ENCODE measurements around the gene RTEL1.

The RTEL1 gene

DNA sequence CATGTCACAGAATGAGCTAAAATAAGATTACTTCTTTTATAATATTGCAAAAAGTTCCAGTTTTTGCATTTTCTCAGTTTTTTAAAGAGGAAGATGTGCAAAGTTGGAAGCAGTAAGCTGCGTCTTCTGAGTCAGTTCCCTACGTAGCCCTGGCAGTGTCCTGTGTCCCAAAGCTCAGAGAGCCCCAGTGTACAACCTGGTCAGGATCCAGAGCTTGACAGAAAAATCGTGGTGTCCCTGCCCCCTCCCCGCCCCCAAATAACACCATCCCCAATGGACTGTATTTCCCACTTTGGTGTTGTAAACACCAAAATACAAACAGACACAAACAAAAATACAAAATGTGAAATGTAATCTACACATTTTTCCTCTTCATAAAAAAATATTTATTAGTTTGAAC lies 86.0 kb downstream of the RTEL1 start:
- H3K4me3 ChIP-seq (ENCODE audit: low read depth, low read length) = no peak overlapping the region
- TF ChIP-seq, protein P1, sequence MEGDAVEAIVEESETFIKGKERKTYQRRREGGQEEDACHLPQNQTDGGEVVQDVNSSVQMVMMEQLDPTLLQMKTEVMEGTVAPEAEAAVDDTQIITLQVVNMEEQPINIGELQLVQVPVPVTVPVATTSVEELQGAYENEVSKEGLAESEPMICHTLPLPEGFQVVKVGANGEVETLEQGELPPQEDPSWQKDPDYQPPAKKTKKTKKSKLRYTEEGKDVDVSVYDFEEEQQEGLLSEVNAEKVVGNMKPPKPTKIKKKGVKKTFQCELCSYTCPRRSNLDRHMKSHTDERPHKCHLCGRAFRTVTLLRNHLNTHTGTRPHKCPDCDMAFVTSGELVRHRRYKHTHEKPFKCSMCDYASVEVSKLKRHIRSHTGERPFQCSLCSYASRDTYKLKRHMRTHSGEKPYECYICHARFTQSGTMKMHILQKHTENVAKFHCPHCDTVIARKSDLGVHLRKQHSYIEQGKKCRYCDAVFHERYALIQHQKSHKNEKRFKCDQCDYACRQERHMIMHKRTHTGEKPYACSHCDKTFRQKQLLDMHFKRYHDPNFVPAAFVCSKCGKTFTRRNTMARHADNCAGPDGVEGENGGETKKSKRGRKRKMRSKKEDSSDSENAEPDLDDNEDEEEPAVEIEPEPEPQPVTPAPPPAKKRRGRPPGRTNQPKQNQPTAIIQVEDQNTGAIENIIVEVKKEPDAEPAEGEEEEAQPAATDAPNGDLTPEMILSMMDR (IDR thresholded peaks at IDR 0.05; ENCODE audit: control insufficient read depth, extremely low read depth, insufficient read depth) = no peak
- DNase-seq (ENCODE audit: low read depth) = no peak

DNA sequence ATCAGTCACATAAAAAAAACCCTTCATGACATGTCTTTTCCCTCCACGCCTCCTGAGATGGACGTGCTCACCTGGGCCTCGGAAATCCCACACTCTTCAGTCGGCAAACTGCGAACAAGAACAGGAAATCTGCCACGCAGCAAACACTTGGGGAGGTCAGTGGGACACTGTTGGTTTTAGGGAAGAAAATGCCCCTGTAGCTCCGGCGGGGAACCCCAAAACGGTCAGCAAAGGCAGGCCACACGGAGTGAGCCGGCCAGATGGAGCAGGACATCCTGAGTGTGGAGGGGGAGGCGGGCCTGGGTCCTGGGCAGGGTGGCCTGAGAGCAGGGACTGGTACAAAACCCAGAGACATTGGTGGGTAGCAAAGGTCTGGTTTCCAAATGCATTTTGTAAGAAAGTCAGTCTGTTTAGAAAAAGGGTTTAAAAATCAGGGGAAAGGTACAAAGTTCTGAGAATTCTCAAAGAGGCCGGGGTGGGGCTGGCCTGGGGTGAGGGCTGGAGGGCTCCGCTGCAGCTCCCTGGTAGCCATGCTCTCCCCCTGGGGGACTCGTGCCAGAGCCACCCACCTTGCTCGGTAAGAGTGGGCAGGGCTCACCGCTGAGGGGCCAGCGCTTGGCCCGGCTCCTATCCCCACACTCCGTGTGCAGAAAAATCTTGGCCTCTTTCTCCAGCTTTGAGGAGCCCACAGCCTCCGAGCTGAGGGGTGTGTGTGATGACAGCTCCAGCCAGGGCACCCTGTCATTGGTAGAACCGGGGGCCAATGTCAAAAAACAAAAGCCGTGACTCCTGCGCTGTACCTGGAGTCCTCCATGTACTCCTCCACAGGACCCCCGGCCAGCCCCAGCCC lies 86.7 kb downstream of the RTEL1 start:
- DNase-seq (ENCODE audit: low read depth) = no peak
- no peak overlapping the region for H3K4me3 ChIP-seq (ENCODE audit: low read depth, low read length)
- TF ChIP-seq, protein P1 (IDR thresholded peaks at IDR 0.05; ENCODE audit: control insufficient read depth, extremely low read depth, insufficient read depth) = no peak

DNA sequence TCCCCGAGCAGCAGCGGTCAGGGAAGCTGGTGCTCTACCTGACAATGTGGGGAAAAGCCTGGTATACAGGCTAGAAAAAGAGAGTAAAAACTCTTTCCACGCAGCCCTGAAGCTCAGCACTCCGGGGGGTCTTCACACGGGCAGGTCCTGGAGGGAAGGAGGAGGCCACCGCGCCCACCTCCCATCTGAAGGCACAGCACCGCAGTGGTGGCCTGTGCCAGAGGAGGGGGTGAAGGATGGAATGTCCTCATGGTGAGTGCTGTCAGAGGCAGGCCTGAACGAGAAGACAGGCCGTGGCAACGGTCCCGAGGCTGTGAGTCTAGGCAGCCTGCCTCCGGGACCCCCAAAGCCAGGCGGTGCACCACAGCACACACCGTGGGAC lies 87.3 kb downstream of the RTEL1 start:
- TF ChIP-seq, protein P1 (IDR thresholded peaks at IDR 0.05; ENCODE audit: control insufficient read depth, extremely low read depth, insufficient read depth) = no peak
- DNase-seq (ENCODE audit: low read depth) = no peak

More for the DNA sequence above, 87.3 kb downstream of the RTEL1 start:
- no peak overlapping the region for H3K4me3 ChIP-seq (ENCODE audit: low read depth, low read length)
